Measurements from ENCODE around the gene SLC25A31. TPM values are rescaled to one million over a fixed set of nuclear protein-coding genes. Genes with fewer than 3 reads are reported as not detected.

Gene SLC25A31
- total and polyA plus RNA-seq, 2 experiments from 2014 or later: not detected

DNA sequence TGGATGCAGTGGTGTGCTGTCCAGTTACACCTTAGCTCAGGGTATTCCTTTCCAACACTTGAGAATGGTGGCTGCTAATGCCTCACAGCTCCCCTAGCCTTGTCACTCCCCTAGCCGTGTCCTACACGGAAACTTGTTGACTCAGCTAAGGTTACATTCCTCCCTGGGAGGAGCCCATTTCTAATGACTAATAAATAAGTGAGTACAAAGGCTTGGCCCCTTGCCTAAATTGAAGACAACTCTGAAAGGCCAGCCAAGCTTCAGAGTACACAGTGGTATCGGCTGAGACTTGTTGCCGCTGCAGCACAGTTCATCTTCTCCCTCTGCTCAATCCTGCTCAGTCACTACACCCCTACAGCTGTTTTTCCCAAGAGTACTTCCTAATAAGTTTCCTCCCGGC, 21.2 kb upstream of the SLC25A31 start (continued):
- TF ChIP-seq, protein P1, sequence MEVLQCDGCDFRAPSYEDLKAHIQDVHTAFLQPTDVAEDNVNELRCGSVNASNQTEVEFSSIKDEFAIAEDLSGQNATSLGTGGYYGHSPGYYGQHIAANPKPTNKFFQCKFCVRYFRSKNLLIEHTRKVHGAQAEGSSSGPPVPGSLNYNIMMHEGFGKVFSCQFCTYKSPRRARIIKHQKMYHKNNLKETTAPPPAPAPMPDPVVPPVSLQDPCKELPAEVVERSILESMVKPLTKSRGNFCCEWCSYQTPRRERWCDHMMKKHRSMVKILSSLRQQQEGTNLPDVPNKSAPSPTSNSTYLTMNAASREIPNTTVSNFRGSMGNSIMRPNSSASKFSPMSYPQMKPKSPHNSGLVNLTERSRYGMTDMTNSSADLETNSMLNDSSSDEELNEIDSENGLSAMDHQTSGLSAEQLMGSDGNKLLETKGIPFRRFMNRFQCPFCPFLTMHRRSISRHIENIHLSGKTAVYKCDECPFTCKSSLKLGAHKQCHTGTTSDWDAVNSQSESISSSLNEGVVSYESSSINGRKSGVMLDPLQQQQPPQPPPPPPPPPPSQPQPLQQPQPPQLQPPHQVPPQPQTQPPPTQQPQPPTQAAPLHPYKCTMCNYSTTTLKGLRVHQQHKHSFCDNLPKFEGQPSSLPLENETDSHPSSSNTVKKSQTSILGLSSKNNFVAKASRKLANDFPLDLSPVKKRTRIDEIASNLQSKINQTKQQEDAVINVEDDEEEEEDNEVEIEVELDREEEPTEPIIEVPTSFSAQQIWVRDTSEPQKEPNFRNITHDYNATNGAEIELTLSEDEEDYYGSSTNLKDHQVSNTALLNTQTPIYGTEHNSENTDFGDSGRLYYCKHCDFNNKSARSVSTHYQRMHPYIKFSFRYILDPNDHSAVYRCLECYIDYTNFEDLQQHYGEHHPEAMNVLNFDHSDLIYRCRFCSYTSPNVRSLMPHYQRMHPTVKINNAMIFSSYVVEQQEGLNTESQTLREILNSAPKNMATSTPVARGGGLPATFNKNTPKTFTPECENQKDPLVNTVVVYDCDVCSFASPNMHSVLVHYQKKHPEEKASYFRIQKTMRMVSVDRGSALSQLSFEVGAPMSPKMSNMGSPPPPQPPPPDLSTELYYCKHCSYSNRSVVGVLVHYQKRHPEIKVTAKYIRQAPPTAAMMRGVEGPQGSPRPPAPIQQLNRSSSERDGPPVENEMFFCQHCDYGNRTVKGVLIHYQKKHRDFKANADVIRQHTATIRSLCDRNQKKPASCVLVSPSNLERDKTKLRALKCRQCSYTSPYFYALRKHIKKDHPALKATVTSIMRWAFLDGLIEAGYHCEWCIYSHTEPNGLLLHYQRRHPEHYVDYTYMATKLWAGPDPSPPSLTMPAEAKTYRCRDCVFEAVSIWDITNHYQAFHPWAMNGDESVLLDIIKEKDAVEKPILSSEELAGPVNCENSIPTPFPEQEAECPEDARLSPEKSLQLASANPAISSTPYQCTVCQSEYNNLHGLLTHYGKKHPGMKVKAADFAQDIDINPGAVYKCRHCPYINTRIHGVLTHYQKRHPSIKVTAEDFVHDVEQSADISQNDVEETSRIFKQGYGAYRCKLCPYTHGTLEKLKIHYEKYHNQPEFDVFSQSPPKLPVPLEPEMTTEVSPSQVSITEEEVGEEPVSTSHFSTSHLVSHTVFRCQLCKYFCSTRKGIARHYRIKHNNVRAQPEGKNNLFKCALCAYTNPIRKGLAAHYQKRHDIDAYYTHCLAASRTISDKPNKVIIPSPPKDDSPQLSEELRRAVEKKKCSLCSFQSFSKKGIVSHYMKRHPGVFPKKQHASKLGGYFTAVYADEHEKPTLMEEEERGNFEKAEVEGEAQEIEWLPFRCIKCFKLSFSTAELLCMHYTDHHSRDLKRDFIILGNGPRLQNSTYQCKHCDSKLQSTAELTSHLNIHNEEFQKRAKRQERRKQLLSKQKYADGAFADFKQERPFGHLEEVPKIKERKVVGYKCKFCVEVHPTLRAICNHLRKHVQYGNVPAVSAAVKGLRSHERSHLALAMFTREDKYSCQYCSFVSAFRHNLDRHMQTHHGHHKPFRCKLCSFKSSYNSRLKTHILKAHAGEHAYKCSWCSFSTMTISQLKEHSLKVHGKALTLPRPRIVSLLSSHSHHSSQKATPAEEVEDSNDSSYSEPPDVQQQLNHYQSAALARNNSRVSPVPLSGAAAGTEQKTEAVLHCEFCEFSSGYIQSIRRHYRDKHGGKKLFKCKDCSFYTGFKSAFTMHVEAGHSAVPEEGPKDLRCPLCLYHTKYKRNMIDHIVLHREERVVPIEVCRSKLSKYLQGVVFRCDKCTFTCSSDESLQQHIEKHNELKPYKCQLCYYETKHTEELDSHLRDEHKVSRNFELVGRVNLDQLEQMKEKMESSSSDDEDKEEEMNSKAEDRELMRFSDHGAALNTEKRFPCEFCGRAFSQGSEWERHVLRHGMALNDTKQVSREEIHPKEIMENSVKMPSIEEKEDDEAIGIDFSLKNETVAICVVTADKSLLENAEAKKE (CRISPR knock-in tag; IDR thresholded peaks at IDR 0.05): no peak
- TF ChIP-seq NANOG (IDR thresholded peaks at IDR 0.05; ENCODE audit: borderline replicate concordance): no peak
- no peak for TF ChIP-seq ZNF331 (CRISPR knock-in tag; IDR thresholded peaks at IDR 0.05; ENCODE audit: low read depth)
- no peak for TF ChIP-seq EZH2 (IDR thresholded peaks at IDR 0.05; ENCODE audit: low read depth, unreplicated experiment)
- no peak for TF ChIP-seq POLR2AphosphoS5 (IDR thresholded peaks at IDR 0.05; ENCODE audit: low read depth)

DNA sequence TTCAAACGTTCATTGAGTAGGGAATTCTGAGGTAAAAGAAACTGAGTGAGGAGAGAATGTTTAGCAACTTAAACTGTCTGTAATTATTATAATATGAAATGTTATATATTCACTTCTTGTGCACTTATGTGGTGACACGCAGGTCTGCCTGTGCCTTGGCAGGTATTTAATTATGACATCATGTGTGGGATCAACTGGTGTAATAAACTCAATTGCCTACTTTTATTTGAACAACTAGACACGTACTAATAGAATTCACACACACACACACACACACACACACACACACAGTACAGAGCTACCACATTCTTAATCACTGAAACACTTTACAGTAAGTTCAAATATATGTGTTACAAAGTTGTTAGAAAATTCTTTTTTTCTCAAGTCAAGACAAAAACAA, 20.7 kb upstream of the SLC25A31 start:
- Histone ChIP-seq H3K4me3 (no peak overlapping the region), H3F3A (replicated peaks; ENCODE audit: low read depth) (no peaks in the 10 kb centered on the region), H3K4me1 (ENCODE audit: insufficient read depth) (no peaks in the 10 kb centered on the region), H3K9me2 (ENCODE audit: insufficient read depth) (no peaks in the 10 kb centered on the region), H3K27me3 (ENCODE audit: insufficient read depth) (no peaks in the 10 kb centered on the region), H2AFZ (no peak overlapping the region), H3K79me2 (replicated peaks; ENCODE audit: insufficient read depth) (no peaks in the 10 kb centered on the region), H3K27ac (ENCODE audit: low read depth) (no peak overlapping the region), H3K4me2 (no peak overlapping the region), H3K36me3 (ENCODE audit: insufficient read depth) (peaks cover 9% of the 10 kb centered on the region; the same call in 1 of the 2 replicates), H4K20me1 (replicated peaks; ENCODE audit: insufficient read depth) (no peaks in the 10 kb centered on the region)
- Mint-ChIP-seq H3K9me3 (peaks cover 4% of the 10 kb centered on the region; the same call in 2 of the 3 replicates), H3K4me3 (no peak overlapping the region), H3K36me3 (ENCODE audit: low read depth) (peaks cover 40% of the 10 kb centered on the region), H3K4me1 (no peaks in the 10 kb centered on the region; the same call in 2 of the 3 replicates), H3K27me3 (ENCODE audit: insufficient read depth, low read depth, poor library complexity) (no peaks in the 10 kb centered on the region), H3K27ac (no peak overlapping the region)
- ATAC-seq (no peak), DNase-seq (ENCODE audit: low spot score) (no peak)
- TF ChIP-seq, protein P2, sequence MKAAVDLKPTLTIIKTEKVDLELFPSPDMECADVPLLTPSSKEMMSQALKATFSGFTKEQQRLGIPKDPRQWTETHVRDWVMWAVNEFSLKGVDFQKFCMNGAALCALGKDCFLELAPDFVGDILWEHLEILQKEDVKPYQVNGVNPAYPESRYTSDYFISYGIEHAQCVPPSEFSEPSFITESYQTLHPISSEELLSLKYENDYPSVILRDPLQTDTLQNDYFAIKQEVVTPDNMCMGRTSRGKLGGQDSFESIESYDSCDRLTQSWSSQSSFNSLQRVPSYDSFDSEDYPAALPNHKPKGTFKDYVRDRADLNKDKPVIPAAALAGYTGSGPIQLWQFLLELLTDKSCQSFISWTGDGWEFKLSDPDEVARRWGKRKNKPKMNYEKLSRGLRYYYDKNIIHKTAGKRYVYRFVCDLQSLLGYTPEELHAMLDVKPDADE (IDR thresholded peaks at IDR 0.05): no peak
- TF ChIP-seq NANOG (IDR thresholded peaks at IDR 0.05; ENCODE audit: borderline replicate concordance): no peak
- TF ChIP-seq JUNB (IDR thresholded peaks at IDR 0.05; ENCODE audit: unreplicated experiment): no peak
- no peak for TF ChIP-seq EZH2phosphoT487 (IDR thresholded peaks at IDR 0.05; ENCODE audit: unreplicated experiment)
- no peak for TF ChIP-seq EZH2 (IDR thresholded peaks at IDR 0.05; ENCODE audit: low read depth, unreplicated experiment)
- TF ChIP-seq ZNF114 (CRISPR knock-in tag; IDR thresholded peaks at IDR 0.05): no peak
- TF ChIP-seq STAT1 (IDR thresholded peaks at IDR 0.05; ENCODE audit: unreplicated experiment): no peak
- TF ChIP-seq ZNF331 (CRISPR knock-in tag; IDR thresholded peaks at IDR 0.05; ENCODE audit: low read depth): no peak
- no peak for TF ChIP-seq CREB1 (CRISPR knock-in tag; IDR thresholded peaks at IDR 0.05; ENCODE audit: low read depth)
